ENCODE data around the gene WWOX.

WWOX gene

GRCh38 chr16:78788696-78789095 lies 689.2 kb downstream of the WWOX start:
- no peak for DNase-seq

GRCh38 chr16:78789561-78789960 lies 690.1 kb downstream of the WWOX start:
- no peak for DNase-seq

- no peak for DNase-seq
These were observed 691.6 kb downstream of the WWOX start for GRCh38 chr16:78791011-78791410.

- no peak for DNase-seq
These were observed 692.5 kb downstream of the WWOX start for GRCh38 chr16:78791926-78792325.

GRCh38 chr16:78792952-78793351 lies 693.5 kb downstream of the WWOX start:
- no peak for DNase-seq

GRCh38 chr16:78794581-78795250 lies 695.3 kb downstream of the WWOX start:
- no peak for DNase-seq

- DNase-seq = no peak
These were observed 696.0 kb downstream of the WWOX start for GRCh38 chr16:78795433-78795832.

GRCh38 chr16:78796221-78796866 lies 696.9 kb downstream of the WWOX start:
- no peak for DNase-seq

GRCh38 chr16:78799429-78799828 lies 700.0 kb downstream of the WWOX start:
- no peak for DNase-seq

GRCh38 chr16:78800523-78800922 lies 701.1 kb downstream of the WWOX start:
- DNase-seq = no peak

GRCh38 chr16:78804058-78804735 lies 704.7 kb downstream of the WWOX start:
- no peak for DNase-seq

- DNase-seq = no peak
These were observed 706.1 kb downstream of the WWOX start for GRCh38 chr16:78805556-78805955.

- DNase-seq = no peak
These were observed 711.8 kb downstream of the WWOX start for GRCh38 chr16:78811247-78811646.

GRCh38 chr16:78812582-78812981 lies 713.1 kb downstream of the WWOX start:
- DNase-seq = no peak

- no peak for DNase-seq
These were observed 714.3 kb downstream of the WWOX start for GRCh38 chr16:78813661-78814311.

- DNase-seq = no peak
These were observed 716.3 kb downstream of the WWOX start for GRCh38 chr16:78815713-78816112.

GRCh38 chr16:78816499-78817195 lies 717.2 kb downstream of the WWOX start:
- no peak for DNase-seq

- no peak for DNase-seq
These were observed 717.8 kb downstream of the WWOX start for GRCh38 chr16:78817200-78817739.

GRCh38 chr16:78821335-78821734 lies 721.9 kb downstream of the WWOX start:
- DNase-seq = no peak

GRCh38 chr16:78822509-78822908 lies 723.1 kb downstream of the WWOX start:
- DNase-seq = no peak

GRCh38 chr16:78823027-78823426 lies 723.6 kb downstream of the WWOX start:
- no peak for DNase-seq

GRCh38 chr16:78829280-78829679 lies 729.8 kb downstream of the WWOX start:
- no peak for DNase-seq

GRCh38 chr16:78830599-78830998 lies 731.1 kb downstream of the WWOX start:
- no peak for DNase-seq

Measured in DMS79 treated with DMSO at 0.1 percent for 48 hours (cell line).